Activated CD4-positive, alpha-beta T cell treated with anti-CD3 and anti-CD28 coated beads for 1 hour (primary cell): Measurements from ENCODE around the gene FBXO9.

ENCODE experiments used
- DNase-seq: peaks from one replicate; pipeline ENCODE4 v3.0.0-alpha.2; 2020

The FBXO9 gene

GRCh38 chr6:53065266-53066076, at the start of gene FBXO9:
FBXO9 (plus strand) TSS chr6:53065404; CDS start chr6:53065790, 386 bp downstream.
- DNase-seq, result peak; percentile 62

- no peak for DNase-seq
Measured at GRCh38 chr6:53015486-53015885, 49.7 kb upstream of the FBXO9 start.

GRCh38 chr6:53018446-53018845, 46.8 kb upstream of the FBXO9 start:
- DNase-seq, result no peak

- DNase-seq, result no peak
Measured at GRCh38 chr6:53020005-53020744, 45.0 kb upstream of the FBXO9 start.

- no peak for DNase-seq
Measured at GRCh38 chr6:53023323-53023722, 41.9 kb upstream of the FBXO9 start.

GRCh38 chr6:53026526-53026925, 38.7 kb upstream of the FBXO9 start:
- no peak for DNase-seq

GRCh38 chr6:53027131-53027718, 38.0 kb upstream of the FBXO9 start:
- DNase-seq, result no peak

GRCh38 chr6:53028467-53028866, 36.7 kb upstream of the FBXO9 start:
- no peak for DNase-seq

- DNase-seq, result no peak
Measured at GRCh38 chr6:53029257-53029656, 35.9 kb upstream of the FBXO9 start.

- DNase-seq, result no peak
Measured at GRCh38 chr6:53029761-53030160, 35.4 kb upstream of the FBXO9 start.

GRCh38 chr6:53031281-53031680, 33.9 kb upstream of the FBXO9 start:
- DNase-seq, result no peak

GRCh38 chr6:53032849-53033248, 32.4 kb upstream of the FBXO9 start:
- DNase-seq, result no peak

GRCh38 chr6:53033764-53034163, 31.4 kb upstream of the FBXO9 start:
- DNase-seq, result no peak

- DNase-seq, result no peak
Measured at GRCh38 chr6:53035549-53036213, 29.5 kb upstream of the FBXO9 start.

GRCh38 chr6:53038141-53038540, 27.1 kb upstream of the FBXO9 start:
- no peak for DNase-seq

GRCh38 chr6:53038596-53038995, 26.6 kb upstream of the FBXO9 start:
- DNase-seq, result no peak

GRCh38 chr6:53041356-53041755, 23.8 kb upstream of the FBXO9 start:
- no peak for DNase-seq

GRCh38 chr6:53042112-53042511, 23.1 kb upstream of the FBXO9 start:
- no peak for DNase-seq

GRCh38 chr6:53043581-53043980, 21.6 kb upstream of the FBXO9 start:
- no peak for DNase-seq

GRCh38 chr6:53044071-53044470, 21.1 kb upstream of the FBXO9 start:
- no peak for DNase-seq

- DNase-seq, result no peak
Measured at GRCh38 chr6:53044572-53044971, 20.6 kb upstream of the FBXO9 start.

GRCh38 chr6:53045891-53046673, 19.1 kb upstream of the FBXO9 start:
- no peak for DNase-seq
